HFF-Myc (cell line): Measurements from ENCODE around the gene PLEKHA6.

ENCODE experiments used
- DNase-seq: peaks from one replicate; pipeline ENCODE4 v3.0.0-alpha.2; 2011; ENCODE audit warnings: low read depth; ENCODE audit errors: extremely low read depth
- H3K4me3 ChIP-seq: replicated peaks from 2 replicates; pipeline ENCODE4 v1.5.1; 2011; ENCODE audit warnings: low read depth, mild to moderate bottlenecking, control low read depth, low read length
- CTCF ChIP-seq: IDR thresholded peaks from 2 replicates; pipeline ENCODE4 v1.5.1; 2012; ENCODE audit warnings: mild to moderate bottlenecking, low read depth, low read length, control low read depth; ENCODE audit errors: missing control alignments

PLEKHA6 gene

GRCh38 chr1:204206121-204206520 is 153.6 kb downstream of the PLEKHA6 start:
- TF ChIP-seq CTCF: no peak
- DNase-seq: no peak
- H3K4me3 ChIP-seq: no peak overlapping the region

GRCh38 chr1:204205486-204205885 is 154.2 kb downstream of the PLEKHA6 start:
- no peak for TF ChIP-seq CTCF
- no peak overlapping the region for H3K4me3 ChIP-seq
- DNase-seq: no peak

DNA sequence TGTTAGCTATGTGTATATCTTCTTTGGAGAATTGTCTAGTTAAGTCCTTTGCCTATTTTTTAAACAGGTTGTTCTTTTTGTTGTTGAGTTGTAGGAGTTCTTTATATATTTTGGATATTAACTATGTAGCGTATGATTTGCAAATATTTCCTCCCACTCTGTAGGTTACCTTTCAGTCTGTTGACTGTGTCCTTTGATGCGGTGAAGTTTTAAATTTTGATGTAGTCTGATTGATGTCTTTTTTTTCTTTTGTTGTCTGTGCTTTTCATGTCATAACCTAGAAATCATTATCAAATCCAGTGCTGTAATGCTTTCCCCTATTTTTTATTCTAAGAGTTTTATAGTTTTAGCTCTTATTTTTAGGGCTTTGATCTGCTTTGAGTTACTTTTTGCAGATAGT is 154.8 kb downstream of the PLEKHA6 start:
- H3K4me3 ChIP-seq: no peak overlapping the region
- DNase-seq: no peak
- TF ChIP-seq CTCF: no peak

DNA sequence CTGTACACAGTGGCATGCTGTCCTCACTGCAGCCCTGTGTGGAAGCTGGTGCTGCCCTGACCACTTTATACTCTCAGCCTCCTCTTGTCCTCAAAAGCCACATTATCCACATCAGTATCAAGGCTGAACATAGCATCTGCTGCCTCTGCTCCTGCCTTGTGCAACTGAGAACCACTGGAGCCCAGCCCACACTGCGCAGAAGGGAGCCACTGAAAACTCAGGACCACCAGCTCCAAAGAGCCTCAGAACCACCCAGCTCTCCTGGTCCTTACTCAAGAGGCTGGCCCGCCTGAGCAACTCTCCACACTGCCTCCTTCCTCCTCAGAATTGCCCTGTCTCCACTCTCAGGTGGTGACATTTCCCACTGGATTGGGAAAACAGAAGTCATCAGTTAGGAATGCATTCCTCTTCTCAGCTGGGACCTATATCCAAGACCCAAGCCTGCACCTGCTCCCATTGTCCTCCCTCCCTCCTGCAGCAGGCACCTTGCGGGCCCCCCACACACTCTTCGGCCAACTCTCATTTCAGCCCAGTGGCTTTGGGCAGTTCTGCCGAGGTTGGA is 156.4 kb downstream of the PLEKHA6 start:
- H3K4me3 ChIP-seq: no peak overlapping the region
- no peak for DNase-seq
- no peak for TF ChIP-seq CTCF

GRCh38 chr1:204202481-204202880 is 157.2 kb downstream of the PLEKHA6 start:
- no peak for TF ChIP-seq CTCF
- DNase-seq: no peak
- no peak overlapping the region for H3K4me3 ChIP-seq

DNA sequence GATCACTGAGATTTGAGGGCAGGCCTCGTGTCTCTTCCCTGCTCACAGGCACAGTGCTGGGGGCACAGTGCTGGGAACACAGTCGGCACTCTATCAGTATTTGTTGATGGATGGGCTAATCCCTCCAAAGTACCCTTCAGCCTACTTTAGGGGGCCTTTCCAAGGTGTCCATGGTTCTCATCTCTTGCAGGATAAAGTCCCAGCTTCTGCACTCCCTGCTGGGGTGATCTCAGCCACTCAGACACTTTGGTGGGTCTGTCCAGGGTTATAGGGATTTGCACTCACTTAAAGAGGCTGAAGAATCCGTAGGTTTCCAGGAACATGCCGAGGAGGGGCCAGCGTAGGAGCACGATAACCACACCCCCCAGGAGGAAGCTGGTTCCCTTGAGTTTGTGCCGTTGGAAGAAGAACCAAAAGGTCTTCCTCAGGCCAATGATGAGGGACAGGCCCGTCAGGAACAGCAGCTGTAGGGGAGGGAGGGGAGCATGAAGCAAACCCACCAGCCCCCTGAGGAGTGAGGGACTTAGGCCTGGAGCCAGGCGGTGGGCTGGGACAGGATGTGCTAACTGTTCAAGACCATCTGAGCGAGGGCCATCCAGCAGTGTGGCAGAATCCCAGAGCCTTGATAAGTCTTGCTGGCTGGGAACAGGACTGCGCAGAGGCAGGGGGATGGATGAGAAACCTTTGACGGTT is 158.2 kb downstream of the PLEKHA6 start:
- TF ChIP-seq CTCF: no peak
- H3K4me3 ChIP-seq: no peak overlapping the region

More for the DNA sequence above, 158.2 kb downstream of the PLEKHA6 start:
- no peak for DNase-seq
